GM12872 (cell line): ENCODE measurements around the gene COL23A1.

ENCODE experiments used
- TF ChIP-seq, protein P1 (sequence below): IDR thresholded peaks from 3 replicates; pipeline ENCODE4 v1.5.1; 2011; ENCODE audit warnings: low read depth, mild to moderate bottlenecking, low read length, moderate library complexity; ENCODE audit not compliant: insufficient read depth

The COL23A1 gene

DNA sequence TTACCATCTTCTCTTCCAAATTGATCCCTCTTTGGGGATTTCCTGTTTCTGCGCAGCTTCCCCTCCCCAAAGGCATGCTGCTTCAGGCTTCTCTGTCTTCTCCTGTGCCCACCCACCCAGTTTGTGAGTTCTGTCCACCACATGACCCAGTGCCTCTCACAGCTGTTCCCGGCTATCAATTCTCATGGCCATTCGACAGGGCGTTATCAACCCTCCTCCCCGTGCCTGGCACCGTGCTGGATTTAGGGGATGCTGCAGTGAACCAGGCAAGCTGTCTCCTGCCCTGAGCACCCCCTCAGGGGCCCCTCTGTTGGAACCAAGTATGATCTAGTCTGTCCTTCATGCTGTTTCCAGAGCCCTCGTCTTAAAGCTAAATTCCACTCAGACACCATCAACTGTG lies 38.7 kb downstream of the COL23A1 start:
- TF ChIP-seq, protein P1, sequence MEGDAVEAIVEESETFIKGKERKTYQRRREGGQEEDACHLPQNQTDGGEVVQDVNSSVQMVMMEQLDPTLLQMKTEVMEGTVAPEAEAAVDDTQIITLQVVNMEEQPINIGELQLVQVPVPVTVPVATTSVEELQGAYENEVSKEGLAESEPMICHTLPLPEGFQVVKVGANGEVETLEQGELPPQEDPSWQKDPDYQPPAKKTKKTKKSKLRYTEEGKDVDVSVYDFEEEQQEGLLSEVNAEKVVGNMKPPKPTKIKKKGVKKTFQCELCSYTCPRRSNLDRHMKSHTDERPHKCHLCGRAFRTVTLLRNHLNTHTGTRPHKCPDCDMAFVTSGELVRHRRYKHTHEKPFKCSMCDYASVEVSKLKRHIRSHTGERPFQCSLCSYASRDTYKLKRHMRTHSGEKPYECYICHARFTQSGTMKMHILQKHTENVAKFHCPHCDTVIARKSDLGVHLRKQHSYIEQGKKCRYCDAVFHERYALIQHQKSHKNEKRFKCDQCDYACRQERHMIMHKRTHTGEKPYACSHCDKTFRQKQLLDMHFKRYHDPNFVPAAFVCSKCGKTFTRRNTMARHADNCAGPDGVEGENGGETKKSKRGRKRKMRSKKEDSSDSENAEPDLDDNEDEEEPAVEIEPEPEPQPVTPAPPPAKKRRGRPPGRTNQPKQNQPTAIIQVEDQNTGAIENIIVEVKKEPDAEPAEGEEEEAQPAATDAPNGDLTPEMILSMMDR, result no peak

DNA sequence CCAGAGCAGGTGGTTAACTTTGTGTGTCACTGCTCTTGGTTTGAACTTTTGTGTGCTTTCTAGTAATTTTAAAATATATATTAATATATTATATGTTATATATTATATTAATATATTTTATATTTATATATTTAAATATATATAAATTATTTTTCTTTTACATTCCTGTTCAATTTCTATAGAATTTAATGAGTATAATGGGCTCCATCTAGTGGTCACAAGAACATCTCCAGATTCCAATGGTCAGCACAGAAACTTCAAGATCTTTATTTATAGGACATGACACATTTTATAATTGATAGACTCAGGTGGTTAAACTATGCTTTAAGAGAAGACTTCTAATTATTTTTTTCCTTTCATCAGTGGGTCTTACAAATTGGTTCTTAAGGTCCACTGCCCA lies 39.1 kb downstream of the COL23A1 start:
- TF ChIP-seq, protein P1, result no peak

DNA sequence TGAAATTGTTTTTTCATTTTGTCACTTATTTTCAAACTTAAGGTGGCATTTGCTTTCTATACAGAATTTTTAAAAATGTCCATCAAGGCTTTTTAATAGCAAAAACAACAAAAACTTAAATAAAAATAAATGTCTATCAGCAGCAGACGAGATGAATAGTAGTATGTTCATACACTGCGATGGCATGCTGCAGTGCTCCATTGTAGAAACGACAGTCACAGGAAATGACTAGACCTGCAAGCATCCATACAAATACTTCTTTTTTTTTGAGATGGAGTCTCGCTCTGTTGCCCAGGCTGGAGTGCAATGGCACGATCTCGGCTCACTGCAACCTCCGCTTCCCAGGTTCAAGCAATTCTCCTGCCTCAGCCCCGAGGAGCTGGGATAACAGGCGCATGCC lies 41.4 kb downstream of the COL23A1 start:
- TF ChIP-seq, protein P1, result no peak

DNA sequence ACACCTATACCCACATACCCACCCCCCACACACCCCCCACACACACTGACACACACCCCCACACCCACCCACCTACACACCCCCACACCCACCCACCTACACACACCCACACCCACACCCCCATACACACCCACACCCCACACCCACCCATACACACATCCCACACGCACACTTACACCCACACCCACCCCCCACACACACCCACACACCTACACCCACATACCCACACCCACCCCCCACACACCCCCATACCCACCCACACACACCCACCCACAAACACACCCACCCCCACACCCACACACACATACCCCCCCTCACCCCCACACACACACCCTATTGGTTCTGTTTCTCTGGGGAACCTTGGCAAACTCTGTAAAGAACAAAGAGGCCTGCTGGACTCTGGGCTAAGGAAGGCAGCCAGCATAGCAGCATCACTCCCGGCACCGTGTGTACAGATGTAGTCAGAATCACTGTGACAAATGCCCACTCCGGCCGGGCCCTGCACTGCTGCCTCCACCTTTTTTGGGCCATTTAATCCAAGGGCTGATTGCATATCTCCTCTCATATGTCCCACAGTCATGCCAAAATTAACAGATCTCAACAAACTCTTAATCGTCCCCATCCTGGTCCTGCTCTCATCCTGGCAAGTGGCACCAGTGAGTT lies 42.3 kb downstream of the COL23A1 start:
- TF ChIP-seq, protein P1, result no peak

DNA sequence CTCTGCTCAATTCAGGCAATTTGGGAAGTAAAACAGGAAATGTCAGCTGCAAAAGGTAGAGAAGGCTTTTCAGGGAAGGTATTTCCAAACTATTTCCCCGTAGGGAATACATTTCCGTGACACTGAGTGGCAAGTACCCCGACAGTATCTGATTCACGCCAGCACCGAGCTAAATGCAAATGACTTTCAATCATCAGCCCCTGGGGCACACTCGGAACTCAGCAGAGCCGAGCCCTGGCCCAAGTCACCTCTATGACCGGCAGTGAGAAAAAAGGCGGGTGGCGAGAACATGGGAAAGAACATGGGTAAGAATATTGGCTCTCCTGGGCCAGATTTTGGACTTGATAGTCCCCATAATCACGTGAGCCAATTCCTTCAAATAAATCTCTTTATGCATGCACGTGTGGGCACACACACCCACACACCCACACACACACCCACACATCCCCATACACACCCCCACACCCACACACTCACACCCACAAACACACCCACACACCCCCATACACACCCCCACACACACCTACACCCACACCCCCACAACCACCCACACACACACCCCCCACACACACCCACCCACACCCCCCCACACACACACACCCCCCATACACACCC lies 43.0 kb downstream of the COL23A1 start:
- TF ChIP-seq, protein P1, result no peak

DNA sequence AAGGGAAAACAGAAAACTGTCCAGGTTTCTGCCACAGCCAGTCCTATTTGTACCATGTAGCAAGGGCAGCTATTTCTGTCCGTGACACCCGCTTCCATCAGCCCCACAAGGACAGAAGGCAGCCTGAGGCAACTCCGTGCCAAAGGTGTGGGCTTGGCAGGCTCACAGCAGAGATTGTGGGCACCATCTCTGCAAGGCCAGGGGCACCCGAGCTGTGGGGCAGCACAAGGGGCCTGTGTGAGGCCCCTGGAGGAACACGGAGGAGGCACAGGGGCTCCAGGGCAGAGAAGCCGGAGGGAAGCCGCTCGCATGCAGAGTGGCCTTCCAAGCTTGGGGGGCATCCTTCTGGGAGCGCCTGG lies 43.5 kb downstream of the COL23A1 start:
- TF ChIP-seq, protein P1, result no peak

DNA sequence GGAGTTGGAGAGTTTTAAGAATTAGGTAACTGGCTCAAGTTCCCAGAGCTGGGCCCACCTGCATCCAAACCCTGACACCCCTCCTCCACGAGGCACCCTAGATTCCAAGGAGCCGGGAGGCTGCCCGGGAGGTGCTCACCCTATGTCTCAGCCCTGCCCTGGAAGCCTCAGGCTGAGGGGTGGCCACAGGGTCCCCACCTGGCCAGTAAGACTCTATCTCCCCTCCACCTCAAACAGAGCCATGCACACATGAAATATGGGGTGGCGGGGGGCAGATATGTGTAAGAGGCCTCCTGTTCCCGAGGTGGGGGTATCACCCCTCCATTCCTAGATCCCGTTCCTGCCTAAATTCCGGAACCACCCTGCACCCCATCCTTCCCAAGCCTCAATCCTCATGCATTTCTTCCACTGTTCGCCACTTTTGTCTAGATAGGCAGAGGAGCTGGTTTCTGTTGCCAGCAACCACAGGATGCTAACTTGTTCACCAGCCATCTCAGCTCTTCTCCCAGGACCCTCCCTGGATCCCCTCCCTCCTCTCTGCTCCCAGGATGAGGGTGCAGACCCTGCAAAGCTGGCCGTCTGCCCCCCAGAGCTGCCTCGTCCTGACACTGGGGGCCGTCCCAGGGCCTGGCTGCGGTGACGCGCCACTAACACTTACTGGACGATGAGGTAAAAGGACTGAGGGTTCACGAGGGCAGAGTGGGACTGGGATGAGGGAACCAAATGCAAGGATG lies 44.1 kb downstream of the COL23A1 start:
- TF ChIP-seq, protein P1, result no peak
